ENCODE data around the gene CRYGD. TPM values are rescaled to one million over a fixed set of nuclear protein-coding genes. Genes with fewer than 3 reads are reported as not detected.
"Not testable (repeated sequence)": the region's sequence is repeated elsewhere in the genome, so short reads cannot be mapped to it uniquely, and the experiment has no call there.

The CRYGD gene
- total RNA-seq, 1 donor from 2014 or later: not detected

DNA sequence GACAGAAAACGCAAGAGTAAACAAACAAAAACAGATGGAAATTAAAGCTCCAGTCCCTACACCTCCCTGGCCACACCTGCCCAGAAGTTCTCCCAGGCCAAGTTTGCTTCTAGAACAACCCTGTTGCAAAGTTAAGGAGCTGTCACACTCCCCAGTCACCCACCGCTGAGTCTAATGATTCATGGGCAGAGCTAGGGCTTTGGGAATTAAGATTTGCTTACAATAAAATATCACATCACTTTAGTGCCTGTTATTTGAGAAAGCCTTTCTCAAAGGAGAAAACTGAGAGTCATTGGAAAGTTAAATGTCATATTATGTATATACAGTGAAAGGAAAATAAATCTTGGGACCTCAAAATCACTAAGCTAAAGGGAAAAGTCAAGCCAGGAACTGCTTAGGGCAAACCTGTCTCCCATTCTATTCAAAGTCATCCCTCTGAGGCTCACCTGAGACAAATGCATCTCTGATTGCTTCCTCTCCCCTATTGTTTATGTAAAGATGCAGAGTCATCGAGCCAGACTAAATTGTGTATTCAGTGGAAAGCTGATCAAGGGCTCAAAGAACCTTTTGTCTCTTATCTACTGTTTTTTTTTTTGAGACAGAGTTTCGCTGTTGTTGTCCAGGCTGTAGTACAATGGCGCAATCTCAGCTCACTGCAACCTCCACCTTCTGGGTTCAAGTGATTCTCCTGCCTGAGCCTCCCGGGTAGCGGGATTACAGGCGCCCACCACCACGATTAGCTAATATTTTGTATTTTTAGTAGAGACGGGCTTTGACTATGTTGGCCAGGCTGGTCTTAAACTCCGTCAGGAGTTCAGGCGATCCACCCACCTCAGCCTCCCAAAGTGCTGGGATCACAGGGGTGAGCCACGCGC, 18.8 kb upstream of the CRYGD start:
- no peak overlapping the region for H3K4me3 ChIP-seq (ENCODE audit: low read depth, low read length)
- H3K27me3 ChIP-seq (ENCODE audit: control insufficient read depth, insufficient read depth, low read length): peaks cover 2% of the 10 kb centered on the region
- TF ChIP-seq, protein P1, sequence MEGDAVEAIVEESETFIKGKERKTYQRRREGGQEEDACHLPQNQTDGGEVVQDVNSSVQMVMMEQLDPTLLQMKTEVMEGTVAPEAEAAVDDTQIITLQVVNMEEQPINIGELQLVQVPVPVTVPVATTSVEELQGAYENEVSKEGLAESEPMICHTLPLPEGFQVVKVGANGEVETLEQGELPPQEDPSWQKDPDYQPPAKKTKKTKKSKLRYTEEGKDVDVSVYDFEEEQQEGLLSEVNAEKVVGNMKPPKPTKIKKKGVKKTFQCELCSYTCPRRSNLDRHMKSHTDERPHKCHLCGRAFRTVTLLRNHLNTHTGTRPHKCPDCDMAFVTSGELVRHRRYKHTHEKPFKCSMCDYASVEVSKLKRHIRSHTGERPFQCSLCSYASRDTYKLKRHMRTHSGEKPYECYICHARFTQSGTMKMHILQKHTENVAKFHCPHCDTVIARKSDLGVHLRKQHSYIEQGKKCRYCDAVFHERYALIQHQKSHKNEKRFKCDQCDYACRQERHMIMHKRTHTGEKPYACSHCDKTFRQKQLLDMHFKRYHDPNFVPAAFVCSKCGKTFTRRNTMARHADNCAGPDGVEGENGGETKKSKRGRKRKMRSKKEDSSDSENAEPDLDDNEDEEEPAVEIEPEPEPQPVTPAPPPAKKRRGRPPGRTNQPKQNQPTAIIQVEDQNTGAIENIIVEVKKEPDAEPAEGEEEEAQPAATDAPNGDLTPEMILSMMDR (IDR thresholded peaks at IDR 0.05; ENCODE audit: insufficient read depth, low read length, poor library complexity, severe bottlenecking): no peak
- H3K36me3 ChIP-seq (ENCODE audit: control insufficient read depth, insufficient read depth, low read length): no peaks in the 10 kb centered on the region
- no peak for DNase-seq (ENCODE audit: low read depth)

DNA sequence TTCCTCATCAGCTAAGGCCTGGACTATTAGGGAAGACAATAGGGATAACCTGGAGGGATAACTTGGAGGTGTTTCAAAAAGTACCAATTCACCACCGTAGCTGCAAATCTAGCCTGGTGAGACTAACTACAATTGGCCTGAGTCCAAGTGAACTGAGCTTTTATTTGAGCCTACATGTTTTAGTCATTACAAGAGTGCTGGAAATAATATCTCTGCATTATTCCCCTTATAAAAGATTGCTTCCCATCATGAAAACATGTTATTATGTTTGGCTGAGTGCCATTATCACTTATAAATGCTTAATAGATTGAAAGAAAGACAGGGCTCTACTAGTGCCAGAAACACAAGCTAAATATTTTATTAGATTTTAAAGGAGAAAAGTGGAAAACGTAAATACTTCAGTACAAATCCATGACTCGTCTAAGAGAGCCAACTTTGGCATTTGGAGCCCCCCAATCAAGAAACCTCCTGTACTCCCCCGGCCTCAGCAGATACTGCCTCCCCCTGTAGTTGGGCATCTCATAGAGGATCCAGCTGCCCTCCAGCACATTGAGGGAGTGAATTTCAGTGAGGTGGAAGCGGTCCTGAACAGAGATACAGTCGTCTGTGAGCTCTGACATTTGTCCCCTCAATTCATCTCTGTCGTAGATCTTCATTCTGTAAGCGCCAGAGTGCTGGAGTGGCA, 18.1 kb upstream of the CRYGD start:
- H3K4me3 ChIP-seq (ENCODE audit: low read depth, low read length): no peak overlapping the region
- peaks cover 2% of the 10 kb centered on the region for H3K27me3 ChIP-seq (ENCODE audit: control insufficient read depth, insufficient read depth, low read length)
- H3K36me3 ChIP-seq (ENCODE audit: control insufficient read depth, insufficient read depth, low read length): no peaks in the 10 kb centered on the region
- DNase-seq (ENCODE audit: low read depth): no peak
- TF ChIP-seq, protein P1 (IDR thresholded peaks at IDR 0.05; ENCODE audit: insufficient read depth, low read length, poor library complexity, severe bottlenecking): no peak

DNA sequence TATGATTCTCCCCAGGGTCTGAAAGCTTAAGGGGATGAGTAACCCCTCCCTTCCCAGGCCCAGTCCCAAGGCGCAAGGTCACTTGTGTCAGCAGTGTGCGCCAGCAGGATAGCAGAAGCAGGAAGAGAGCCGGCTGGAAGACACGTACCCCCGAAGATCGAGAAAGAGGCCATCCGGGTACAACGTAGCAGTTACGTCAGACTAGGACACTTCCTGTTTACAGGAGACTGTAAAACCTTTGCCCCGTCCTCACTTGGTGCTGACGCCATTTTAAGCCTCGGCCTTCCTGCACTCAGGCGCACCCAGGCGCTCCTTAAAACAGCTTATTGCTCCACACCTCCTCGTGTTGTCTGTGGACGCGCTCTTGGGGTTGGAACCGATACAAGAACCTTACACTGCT, 15.1 kb upstream of the CRYGD start:
- Histone ChIP-seq H3K27me3 (ENCODE audit: control insufficient read depth, insufficient read depth, low read length) (no peaks in the 10 kb centered on the region), H3K36me3 (ENCODE audit: control insufficient read depth, insufficient read depth, low read length) (no peaks in the 10 kb centered on the region), H3K4me3 (ENCODE audit: low read depth, low read length) (no peak overlapping the region)
- TF ChIP-seq, protein P1 (IDR thresholded peaks at IDR 0.05; ENCODE audit: insufficient read depth, low read length, poor library complexity, severe bottlenecking): no peak
- DNase-seq (ENCODE audit: low read depth): no peak

DNA sequence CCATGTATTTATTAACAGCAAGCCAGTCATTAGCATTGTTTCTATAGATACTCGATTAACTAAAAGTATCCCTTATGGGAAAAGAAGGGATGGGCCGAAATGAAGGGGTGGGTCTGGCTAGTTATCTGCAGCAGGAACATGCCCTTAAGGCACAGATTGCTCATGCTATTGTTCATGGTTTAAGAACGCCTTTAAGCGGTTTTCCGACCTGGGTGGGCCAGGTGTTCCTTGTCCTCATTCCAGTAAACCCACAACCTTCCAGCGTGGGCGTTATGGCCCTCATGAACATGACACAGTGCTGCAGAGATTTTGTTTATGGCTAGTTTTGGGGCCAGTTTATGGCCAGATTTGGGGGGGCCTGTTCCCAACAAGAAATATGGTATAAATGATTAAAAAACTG, 14.0 kb upstream of the CRYGD start:
- H3K36me3 ChIP-seq (ENCODE audit: control insufficient read depth, insufficient read depth, low read length); H3K27me3 ChIP-seq (ENCODE audit: control insufficient read depth, insufficient read depth, low read length); DNase-seq (ENCODE audit: low read depth); H3K4me3 ChIP-seq (ENCODE audit: low read depth, low read length): not testable (repeated sequence)

DNA sequence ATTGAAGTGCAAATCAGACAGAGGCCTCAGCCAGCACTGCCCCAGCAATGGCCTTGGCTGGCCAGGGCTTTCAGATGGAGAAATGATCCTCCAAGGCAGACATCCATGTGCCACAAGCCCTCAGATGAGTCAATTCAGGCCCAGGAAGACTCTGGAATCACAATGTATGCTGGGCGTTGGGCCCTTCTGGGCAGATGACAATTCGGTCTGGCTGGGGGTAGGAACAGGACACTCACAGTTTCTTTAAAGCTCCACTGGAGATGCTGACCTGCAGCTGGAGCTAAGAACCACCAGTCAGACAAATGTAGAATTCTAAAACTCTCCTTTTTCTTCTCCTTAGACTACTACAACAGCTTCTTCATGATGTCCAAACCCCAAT, 12.4 kb upstream of the CRYGD start:
- Histone ChIP-seq H3K36me3 (ENCODE audit: control insufficient read depth, insufficient read depth, low read length) (no peaks in the 10 kb centered on the region), H3K4me3 (ENCODE audit: low read depth, low read length) (no peak overlapping the region), H3K27me3 (ENCODE audit: control insufficient read depth, insufficient read depth, low read length) (no peaks in the 10 kb centered on the region)
- TF ChIP-seq, protein P1 (IDR thresholded peaks at IDR 0.05; ENCODE audit: insufficient read depth, low read length, poor library complexity, severe bottlenecking): no peak
- DNase-seq (ENCODE audit: low read depth): no peak

DNA sequence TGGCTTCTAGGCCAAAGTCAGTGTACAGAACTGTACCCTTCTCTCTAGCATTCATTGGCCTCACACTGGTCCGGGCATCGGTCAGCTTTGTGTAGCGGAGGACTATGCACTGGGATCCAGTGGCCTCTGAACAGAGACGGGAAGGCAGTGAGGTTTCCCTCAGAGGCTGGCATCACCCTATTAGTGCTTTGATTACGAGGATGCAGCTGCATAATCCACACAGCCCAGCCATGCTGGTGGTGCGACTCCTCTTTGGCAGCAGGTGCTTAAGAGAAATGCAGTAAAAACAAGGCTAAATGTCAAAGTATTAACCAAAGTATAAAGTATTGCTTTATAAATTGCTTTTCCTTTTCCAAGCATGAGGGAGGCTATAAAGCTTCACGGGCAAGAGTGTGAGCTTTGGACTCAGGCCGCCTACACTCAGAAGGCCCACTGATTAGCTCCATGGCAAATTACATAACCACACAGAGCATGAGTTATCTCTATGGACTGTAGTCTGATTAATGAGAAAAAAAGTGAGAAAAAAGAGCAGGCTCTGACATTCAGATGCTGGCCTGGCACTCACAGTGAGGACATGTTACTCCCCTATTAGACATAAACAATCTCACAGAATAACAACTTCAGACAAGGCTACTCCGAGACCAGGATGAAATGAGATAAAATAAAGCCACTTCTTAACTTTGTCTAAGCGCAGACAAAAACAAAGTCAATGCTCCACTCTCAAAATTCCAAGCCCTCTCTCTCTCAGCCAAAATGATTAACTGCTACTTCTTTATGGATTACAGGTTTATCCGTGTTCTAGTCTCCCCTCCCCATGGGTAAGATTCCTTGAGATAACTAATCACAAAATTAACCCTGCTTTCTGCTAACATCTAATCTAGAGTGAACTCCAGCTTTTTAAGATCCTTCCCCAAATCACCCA, 11.7 kb upstream of the CRYGD start:
- TF ChIP-seq, protein P1 (IDR thresholded peaks at IDR 0.05; ENCODE audit: insufficient read depth, low read length, poor library complexity, severe bottlenecking): no peak
- DNase-seq (ENCODE audit: low read depth): no peak

More for the DNA sequence above, 11.7 kb upstream of the CRYGD start:
- H3K27me3 ChIP-seq (ENCODE audit: control insufficient read depth, insufficient read depth, low read length): no peaks in the 10 kb centered on the region
- no peaks in the 10 kb centered on the region for H3K36me3 ChIP-seq (ENCODE audit: control insufficient read depth, insufficient read depth, low read length)
- no peak overlapping the region for H3K4me3 ChIP-seq (ENCODE audit: low read depth, low read length)

All from kidney epithelial cell (primary cell).